HG02798 (cell line): ENCODE data around the gene CARD6.
"Not testable (repeated sequence)": the region's sequence is repeated elsewhere in the genome, so short reads cannot be mapped to it uniquely, and the experiment has no call there.

Experiments used
- ATAC-seq: cut with Tn5 transposase; IDR thresholded peaks from one replicate; pipeline ENCODE4 v1.9.1; 2021; ENCODE audit warnings: mild to moderate bottlenecking; ENCODE audit not compliant: unreplicated experiment, poor library complexity

CARD6 gene

GRCh38 chr5:40827188-40827977, 13.8 kb upstream of the CARD6 start:
- no peak for ATAC-seq

GRCh38 chr5:40828021-40828631, 13.0 kb upstream of the CARD6 start:
- ATAC-seq, result no peak

DNA sequence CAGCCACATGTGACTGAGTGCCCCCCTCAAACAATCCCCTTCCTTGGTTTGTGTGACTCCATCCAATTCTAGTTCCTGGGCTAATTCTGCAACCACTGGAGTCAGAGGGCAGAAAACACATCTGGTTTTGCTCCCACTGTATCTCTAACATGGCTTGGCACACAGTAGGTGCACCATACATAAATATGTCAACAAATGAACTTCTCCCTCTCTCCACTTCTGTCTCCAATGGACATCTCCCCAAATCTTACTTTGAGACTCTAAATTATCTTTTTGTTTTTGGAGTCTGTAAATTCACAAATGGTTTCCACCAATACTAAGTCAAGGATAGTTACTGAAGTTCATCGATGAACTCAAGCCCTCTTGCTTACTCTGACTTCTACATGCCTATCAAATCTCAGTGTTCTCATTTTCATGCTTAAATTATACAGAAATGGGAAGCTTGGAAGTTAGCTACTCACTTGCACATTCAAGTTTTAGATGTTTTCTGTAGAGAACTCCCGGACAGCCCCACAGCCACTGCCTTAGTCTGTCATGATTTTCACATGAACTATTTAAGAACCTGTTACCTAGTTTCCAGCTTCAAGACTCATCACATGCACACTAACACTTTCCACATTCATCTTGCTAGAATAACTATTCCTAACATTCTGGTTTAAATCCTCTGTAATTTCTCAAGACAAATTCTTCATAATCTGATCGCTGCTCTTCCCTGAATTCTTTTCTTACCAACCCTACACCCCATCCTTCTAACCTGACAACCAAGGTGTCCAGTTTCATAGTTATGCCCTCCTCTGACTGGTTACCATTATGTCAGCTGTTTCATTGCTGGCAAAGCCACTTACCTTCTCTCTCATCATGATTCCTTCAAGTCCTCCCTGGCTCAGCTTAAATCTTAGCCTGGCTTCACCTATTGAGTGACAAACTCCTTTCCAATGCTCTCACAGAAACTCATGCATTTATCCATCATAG, 12.2 kb upstream of the CARD6 start:
- ATAC-seq, result no peak

GRCh38 chr5:40829748-40830533, 11.2 kb upstream of the CARD6 start:
- ATAC-seq, result no peak

DNA sequence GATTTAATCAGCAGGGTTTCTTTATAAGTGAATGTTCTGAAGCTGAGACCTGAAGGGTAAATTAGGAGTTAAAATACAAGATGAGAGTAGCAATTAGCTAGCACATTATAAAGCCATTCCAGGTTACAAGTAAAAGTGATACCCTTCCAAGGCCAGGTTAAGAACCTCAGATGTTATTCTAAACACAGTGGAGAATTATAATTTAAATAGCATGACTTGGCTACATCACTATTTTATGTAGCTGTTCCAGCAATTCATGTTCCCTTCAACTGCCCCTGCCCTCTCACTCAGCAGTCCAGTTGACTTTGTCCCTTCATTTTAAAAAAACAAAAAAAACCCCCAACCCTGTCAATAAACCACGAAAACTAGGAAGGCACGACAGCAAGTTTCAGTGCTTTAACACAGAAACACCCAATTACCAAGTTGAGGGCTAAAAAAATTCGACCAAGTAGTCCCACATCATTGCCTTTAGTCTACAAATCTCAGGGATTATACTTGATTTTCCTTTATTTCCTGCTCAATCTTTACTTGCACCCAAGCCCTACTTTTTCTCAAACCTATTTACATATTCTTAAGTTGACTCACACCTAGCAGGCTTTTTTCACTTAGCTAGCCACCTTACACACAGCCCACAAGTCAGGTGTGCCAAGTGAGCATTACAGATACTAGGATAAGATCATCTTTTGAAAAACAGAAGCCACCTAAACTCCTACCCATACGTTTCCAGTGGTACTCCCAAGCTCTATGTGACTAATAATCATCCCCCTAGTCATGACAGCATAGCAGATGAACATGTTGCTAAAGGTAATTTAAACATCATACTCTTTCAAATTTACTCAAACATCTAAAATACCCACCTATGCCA, 9.6 kb upstream of the CARD6 start:
- peak; percentile 16 for ATAC-seq

GRCh38 chr5:40832345-40832744, 8.8 kb upstream of the CARD6 start:
- ATAC-seq, result no peak

DNA sequence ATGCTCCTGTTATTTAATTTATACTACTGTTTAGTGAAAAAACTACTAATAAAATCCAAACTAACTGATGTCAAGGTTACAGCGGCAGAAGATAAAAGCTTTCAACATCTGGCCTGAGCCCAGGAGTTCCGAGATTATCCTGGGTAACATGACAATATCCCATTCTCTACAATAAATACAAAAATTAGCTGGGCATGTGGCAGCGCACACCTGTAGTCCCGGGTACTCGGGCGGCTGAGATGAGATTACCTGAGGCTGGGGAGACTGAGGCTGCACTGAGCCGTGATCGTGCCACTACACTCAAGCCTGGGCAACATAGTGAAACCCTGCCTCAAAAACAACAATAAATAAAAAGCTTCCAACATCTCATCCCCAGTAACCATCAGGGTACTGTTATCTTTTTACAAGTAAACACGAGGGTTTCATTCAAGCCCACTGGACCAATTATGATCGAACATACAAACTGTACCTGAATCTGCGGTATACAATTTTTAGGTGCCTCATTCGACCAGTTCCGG, 7.4 kb upstream of the CARD6 start:
- no peak for ATAC-seq

DNA sequence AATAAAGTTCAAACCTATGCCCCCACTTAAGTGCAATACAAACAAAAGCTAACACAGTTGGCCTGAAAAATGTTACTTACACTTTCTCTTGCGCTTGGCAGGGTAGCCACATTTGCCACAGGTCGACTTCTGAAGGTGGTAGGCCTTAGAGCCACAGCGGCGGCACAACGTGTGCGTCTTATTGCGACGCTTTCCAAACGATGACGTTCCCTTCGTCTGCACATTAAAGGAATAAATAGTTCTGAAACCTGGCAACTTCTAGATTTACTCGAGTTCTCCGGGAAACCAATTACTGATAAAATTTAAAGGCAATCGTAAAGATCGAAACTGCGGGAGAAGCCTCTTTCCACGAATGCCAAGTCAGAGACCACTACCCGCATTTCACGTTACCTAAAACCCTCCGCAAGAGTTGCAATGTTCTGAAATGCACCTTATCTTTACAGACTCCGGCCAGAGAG, 6.7 kb upstream of the CARD6 start:
- ATAC-seq, result no peak

- ATAC-seq, result peak; percentile 98
These were observed 6.0 kb upstream of the CARD6 start, which contains the start of gene RPL37 for GRCh38 chr5:40834849-40835787. TSS of gene RPL37 (minus strand) at chr5:40835222. CDS start at chr5:40835185, 37 bp downstream.

GRCh38 chr5:40838086-40838485, 3.1 kb upstream of the CARD6 start:
- ATAC-seq, result no peak

GRCh38 chr5:40842351-40842750, 1.2 kb downstream of the CARD6 start:
- ATAC-seq, result no peak

DNA sequence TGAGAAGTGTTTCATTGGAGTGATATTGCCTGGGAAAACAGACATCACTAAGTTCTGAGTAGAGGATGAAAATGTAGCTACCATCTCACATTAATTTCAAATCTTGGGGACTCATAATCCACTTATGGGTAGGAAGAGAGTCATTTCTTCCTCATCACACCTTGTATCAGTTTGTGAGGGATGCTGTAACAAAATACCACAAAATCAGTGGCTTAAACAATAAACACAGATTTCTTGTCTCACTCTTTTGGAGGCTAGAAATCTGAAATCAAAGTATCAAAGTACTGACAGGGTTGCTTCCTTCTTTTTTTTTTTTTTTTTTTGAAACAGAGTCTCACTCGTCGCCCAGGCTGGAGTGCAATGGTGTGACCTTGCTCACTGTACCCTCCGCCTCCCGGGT, 3.4 kb downstream of the CARD6 start:
- no peak for ATAC-seq

DNA sequence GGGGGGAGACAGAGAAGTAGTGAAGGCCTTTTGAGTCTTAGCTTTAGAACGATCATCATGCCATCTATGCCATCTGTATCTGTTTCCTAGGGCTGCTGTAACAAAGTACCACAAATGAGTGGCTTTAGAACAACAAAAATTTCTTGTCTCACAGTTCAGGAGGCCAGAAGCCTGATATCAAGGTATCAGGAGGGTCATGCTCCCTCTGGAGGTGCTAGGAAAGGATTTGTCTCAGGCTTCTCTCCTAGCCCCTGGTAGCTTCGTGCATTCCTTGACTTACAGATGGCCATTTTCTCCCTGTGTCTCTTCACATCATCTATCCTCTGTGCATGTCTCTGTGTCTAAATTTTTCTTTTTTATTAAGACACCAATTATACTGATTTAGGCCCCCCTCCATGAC, 5.2 kb downstream of the CARD6 start:
- ATAC-seq, result no peak

DNA sequence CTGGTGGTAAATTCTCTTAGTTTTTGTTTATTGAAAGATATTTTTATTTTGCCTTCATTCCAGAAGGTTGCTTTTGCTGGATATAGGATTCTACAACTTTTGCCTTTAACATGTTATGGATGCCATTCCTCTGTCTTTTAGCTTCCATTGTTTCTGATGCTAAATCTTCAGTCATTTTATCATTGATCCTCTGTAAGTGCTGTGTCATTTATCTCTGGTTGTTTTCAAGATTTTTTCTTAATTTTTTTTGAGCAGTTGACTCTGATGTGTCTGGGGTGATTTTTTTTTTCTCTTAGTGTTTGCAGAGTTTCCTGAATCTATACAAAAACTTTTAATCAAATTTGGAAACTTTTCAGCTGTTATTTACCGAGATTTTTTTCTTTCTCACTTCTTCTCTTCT, 6.4 kb downstream of the CARD6 start:
- no peak for ATAC-seq

- no peak for ATAC-seq
These were observed 12.5 kb downstream of the CARD6 start for GRCh38 chr5:40853632-40854192.

- no peak for ATAC-seq
These were observed 19.5 kb downstream of the CARD6 start for GRCh38 chr5:40860711-40861110.

GRCh38 chr5:40865004-40865403, 23.8 kb downstream of the CARD6 start:
- ATAC-seq, result not testable (repeated sequence)
